Activated CD4-positive, CD25-positive, alpha-beta regulatory T cell (primary cell): Measurements from ENCODE around the gene SLC26A1.

ENCODE experiments used
- DNase-seq, 4 experiments: peaks; one replicate each; lab custom pipeline; 2025; lab: John Stamatoyannopoulos, UW

Gene SLC26A1

DNA sequence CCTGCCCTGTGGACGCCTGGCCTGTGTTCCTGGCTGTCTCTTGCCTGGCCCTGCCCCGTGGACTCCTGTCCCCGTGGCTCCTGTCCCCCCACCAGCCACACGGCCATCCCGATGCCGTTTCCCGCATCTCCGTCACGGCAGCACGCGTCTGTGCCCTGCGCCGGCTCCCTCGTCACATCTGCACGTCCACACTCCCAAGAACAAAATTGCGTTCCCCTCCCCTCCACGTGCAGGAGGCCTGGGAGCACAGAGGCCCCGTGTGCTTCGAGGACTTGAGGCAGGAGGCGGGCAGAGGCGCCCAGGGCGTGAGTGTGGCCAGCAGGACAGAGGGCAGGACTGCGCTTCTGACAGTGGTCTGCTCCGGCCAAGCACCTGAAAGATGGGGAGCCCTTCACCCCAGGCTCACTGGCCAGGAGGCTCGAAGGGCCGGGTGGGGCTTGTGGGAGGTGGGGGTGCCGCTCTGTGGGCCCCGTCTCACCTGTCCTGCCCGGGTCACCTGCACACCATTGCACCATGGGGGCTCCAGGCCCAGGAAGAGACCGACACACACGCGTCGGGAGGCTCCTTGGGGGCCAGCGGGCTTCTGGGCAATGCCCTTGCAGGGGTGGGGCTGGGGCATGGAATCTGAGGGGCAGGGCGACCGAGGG lies 35.5 kb upstream of the SLC26A1 start:
- no peak for DNase-seq

DNA sequence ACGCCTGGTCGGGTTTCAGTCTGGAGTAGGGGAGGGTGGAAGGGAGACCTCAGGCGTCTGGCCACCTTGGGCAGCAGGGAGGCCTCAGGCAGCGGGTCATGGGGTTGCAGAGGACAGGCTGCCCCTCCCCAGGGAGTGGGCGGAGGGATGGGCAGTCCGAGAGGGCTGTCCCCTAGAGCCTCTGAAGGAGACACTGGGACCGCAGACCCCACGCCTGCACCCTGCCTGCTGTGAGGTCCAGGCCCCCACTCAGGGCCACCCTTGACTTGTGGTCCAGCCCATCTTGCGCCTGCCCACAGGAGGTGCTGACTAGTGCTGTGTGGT lies 34.7 kb upstream of the SLC26A1 start:
- no peak for DNase-seq

DNA sequence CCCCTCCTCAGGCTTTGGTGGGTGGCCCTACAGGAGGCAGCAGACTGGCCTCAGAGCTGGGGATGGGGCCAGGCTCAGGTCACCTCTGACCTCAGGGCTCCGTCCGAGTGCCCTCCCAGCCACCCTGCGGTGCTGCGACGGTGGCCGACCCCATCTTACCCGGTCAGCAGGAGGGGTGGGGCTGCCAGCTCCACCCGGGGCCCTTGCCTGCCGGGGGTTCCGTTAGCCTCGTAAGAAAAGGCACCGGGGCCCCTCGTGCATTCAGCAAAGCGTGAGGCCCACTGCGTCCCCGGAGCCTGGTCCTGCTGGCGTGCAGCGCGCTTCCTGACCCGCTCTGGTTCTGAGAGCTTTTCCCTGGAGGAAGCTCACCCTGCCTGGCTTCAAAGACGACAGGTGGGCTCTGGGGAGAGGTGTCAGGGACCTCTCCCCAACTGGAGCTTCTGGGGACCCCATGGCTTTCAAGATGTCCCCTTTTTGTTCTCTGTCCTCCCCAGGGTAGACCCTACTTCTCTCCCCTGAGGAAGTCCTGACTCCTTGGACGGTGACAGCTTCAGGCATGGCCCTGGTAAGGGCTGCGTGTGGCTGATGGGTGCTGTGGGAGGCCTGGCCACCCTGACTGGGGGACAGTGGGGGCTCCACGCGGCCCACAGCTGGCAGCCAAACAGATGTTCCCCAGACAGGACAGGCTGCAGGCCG lies 34.2 kb upstream of the SLC26A1 start:
- no peak for DNase-seq

DNA sequence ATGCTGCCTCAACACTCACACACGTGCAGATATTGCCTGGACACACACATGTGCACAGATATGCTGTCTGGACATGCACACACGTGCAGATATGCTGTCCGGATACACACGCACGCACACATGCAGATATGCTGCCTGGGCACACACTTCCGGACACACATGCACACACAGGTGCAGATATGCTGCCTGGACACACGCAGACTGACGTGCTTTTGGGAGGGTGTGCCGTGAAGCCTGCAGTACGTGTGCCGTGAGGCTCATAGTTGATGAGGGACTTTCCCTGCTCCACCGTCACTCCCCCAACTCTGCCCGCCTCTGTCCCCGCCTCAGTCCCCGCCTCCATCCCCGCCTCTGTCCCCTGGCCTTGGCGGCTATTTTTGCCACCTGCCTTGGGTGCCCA lies 32.9 kb upstream of the SLC26A1 start:
- no peak for DNase-seq

DNA sequence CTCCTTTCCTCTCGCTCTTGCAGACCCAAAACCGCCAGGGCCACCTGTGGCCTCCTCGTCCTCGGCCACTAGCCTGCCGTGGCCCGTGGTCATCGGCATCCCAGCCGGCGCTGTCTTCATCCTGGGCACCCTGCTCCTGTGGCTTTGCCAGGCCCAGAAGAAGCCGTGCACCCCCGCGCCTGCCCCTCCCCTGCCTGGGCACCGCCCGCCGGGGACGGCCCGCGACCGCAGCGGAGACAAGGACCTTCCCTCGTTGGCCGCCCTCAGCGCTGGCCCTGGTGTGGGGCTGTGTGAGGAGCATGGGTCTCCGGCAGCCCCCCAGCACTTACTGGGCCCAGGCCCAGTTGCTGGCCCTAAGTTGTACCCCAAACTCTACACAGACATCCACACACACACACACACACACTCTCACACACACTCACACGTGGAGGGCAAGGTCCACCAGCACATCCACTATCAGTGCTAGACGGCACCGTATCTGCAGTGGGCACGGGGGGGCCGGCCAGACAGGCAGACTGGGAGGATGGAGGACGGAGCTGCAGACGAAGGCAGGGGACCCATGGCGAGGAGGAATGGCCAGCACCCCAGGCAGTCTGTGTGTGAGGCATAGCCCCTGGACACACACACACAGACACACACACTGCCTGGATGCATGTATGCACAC lies 31.8 kb upstream of the SLC26A1 start:
- no peak for DNase-seq

DNA sequence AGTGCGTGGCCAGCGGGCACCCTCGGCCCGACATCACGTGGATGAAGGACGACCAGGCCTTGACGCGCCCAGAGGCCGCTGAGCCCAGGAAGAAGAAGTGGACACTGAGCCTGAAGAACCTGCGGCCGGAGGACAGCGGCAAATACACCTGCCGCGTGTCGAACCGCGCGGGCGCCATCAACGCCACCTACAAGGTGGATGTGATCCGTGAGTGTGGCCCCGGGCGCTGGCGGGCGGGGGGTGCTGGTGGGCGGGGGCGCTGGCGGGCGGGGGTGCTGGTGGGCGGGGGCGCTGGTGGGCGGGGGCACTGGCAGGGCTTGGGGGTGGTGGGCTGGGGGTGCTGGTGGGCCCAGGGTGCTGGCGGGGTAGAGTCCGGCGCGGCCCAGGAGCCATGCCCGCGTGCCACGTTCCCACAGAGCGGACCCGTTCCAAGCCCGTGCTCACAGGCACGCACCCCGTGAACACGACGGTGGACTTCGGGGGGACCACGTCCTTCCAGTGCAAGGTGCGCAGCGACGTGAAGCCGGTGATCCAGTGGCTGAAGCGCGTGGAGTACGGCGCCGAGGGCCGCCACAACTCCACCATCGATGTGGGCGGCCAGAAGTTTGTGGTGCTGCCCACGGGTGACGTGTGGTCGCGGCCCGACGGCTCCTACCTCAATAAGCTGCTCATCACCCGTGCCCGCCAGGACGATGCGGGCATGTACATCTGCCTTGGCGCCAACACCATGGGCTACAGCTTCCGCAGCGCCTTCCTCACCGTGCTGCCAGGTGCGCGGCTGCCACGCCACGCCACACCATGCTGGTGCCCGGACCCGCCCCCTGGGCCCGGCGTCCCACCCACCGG lies 30.9 kb upstream of the SLC26A1 start:
- no peak for DNase-seq

DNA sequence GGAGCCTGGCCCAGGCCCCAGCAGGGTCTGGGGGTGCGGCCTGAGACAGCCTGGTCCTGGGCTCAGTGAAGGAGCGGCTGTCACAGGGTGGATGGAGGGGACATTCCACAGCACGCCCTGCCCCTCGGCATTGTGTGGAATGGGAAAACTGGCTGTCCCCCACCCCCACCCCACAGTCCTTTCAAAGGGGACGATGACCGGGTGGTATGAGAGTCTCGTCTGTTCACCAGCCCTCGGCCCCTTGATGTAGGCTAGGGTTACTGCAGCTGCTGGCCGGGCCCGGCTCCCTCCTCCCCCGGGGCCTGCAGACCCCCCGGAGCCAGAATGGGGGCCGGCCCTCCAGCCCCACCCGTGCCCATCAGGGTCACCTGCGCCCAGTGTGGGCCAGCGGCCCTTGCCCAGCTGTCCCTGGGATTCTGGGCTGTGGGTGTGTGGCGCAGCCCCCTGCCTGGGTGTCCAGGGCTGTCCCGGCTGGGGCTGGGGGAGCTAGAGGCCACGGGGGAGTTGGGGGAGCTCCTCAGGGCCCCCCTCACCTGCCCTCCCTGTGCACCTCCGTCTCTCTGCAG lies 30.0 kb upstream of the SLC26A1 start:
- no peak for DNase-seq

DNA sequence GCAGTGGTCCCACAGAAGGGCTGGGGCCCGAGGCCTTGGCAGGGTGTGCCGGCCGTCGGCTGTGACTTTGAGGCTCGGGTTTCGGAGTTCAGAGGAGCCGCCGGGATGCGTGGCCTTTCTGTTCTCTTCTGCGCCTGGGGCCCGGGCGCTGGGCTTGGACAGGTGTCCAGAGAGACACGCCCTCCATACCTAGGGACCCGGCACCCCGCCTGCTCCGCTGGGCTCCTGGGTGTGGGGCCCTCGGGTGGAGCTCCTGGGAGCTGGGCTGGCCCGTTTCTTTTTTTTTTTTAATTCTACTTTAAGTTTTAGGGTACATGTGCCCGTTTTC lies 29.5 kb upstream of the SLC26A1 start:
- DNase-seq: no peak

DNA sequence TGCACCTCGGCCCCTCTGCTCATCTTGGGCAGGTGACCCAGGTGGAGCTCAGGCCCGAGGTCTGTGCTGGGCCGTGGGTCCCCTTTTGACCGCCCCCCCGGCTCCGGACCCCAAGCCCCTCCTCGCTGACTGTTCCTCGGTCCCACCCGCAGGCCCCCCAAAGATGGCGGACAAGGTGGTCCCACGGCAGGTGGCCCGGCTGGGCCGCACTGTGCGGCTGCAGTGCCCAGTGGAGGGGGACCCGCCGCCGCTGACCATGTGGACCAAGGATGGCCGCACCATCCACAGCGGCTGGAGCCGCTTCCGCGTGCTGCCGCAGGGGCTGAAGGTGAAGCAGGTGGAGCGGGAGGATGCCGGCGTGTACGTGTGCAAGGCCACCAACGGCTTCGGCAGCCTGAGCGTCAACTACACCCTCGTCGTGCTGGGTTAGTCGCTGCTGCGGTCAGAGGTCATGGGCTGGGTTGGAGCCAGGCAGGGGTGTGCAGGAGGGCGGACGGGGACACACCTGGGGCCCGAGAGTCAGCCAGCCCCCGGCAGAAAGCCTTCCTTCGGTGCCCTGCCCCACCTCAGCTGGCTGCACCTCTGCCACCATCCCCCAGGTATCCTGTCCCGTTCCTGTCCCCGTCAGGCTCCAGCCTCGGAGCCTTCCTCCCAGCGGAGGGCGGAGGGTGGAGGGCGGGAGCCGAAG lies 29.0 kb upstream of the SLC26A1 start:
- DNase-seq: no peak

DNA sequence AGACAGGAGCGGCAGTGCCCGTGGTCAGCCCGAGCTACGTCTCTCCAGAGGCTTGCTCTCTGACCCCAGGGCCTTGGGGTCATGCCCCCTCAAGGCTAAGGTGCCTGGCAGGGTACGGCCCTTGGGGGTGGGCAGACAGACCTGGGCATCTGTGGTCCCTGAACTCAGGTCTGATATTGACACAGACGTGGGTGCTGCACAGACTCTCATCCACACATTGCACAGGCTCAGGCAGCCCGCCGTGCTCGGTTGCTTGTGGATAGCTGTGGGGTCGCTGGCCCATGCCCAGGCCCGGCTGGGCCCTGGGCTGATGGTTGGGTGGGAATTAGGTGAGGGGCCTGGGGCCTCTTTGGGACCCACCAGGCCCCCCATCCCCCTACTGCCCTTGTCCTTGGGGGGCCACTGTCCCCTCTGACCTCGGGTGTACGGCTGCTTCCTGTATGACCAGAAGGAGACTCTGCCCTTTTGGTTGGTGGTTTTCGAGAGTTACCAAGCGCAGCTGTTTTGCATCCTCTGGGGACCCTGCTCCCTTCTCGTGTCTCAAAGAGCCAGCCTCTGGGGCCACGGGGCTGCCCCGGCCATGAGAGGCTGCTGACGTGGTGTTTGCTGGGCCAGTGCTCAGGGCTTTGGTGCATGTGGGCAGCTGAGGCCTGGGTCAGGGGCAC lies 28.3 kb upstream of the SLC26A1 start:
- no peak for DNase-seq

DNA sequence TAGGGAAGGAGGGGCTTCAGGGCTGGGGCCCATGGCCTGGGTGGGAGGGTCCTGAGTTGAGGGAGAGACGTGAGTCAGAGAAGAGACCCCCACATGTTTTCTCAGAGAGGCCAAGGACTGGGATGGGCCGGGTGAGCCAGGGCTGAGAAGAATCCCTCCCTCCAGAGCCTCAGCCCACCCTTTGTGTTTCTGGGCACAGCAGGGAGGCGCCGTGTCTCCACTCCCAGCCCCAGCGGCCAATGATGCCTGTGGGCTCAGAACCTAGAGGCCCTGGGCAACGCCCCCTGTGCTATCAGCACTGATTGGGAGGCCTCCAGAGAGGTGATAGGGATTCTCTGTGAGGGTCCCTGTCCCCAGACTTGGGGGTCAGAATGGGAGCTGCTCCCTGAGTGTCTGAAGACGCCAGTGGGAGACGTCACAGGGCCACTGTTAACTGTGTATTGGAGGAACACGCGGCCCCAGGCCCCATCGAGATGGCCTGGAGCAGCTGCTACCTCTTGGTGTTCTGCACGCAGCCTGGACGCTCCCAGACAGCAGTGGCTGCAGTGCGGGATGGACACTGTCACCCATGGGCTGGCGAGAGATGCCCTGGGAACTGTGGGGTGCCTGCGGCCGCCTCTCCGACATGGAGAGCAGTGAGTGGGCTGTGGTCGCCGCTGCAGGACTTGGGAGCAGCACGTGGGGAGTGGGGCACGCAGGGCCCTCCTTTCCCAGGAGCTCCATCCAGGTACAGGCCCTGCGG lies 26.7 kb upstream of the SLC26A1 start:
- no peak for DNase-seq

DNA sequence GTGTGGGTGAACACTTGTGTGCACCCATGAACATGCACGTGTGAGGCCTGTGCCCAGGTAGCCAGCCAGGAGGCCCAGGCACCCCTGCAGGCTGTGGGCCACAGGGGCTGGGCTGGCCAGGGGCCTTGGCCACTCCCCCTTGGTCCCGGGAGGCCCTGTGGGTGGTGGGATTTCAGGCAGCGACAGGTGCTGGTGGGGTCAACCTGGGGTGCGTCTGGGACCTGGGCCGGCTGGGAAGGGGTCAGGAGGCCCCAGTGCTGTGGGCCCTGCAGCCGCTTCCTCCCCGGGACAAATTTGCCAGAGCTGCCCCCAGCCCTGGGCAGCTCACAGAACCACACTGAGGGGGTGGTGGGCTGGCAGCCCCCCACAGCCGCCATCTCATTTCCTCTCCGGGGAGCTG lies 26.1 kb upstream of the SLC26A1 start:
- DNase-seq: no peak

DNA sequence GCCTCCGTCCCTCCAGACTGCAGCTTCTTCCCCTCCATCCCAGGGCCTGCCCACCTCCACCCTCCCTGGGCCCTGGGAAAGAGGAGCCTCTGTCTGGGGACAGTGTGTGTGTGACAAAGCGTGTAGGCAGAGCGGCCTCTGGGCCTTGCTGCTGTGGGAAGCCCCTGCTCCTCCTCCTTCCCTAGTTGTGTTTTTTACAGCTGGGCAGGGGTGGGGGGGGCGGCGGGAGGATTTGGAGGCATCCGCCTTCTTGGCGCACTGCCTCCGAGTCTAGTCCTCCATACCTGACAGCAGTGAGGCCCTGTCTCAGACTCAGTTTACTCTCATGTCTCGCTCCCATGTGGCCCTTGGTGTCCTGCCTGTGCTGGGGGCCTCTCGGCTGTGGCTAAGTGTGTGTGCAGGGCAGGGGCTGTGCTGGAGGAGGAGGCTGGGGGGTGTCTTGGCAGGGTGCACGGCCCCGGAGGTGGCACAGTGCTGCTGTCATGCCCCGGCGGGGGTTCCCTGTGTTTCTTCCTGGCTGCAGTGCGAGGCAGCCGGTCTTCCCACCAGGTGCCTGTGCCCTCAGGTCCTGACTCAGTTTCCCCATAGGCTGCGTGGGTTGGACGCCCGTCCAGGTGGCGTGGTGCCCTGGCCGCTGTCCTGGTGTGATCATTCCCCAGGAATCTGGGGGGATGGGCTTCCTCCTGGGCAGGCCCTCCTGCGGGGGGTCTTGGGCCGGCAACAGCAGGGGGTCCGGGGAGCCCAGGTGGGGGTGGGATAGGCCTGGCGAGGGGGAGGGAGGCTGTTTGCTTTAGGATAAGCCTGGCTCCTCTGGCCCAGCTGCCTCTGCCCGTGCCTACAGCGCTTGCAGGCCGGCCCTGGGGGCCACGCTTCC lies 25.2 kb upstream of the SLC26A1 start:
- DNase-seq: no peak

DNA sequence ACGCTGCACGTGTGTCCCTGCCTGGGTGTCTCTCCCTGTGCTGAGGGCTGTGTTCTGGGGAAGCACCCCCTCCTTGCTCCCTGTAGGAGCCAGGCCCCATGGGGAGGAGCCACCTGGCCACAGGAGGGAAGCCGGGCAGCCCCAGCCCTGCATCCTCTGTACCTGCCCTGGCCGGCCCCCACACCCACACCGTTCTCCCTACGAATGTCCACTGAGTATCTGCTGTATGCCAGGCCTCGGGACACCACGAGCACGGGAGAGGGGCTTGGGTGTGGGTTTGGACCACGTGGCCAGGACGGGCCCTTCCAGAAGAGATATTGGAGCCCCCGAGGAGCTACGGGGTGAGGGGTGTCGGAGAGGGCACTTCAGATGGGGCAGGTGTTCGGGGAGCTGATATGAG lies 24.5 kb upstream of the SLC26A1 start:
- no peak for DNase-seq

DNA sequence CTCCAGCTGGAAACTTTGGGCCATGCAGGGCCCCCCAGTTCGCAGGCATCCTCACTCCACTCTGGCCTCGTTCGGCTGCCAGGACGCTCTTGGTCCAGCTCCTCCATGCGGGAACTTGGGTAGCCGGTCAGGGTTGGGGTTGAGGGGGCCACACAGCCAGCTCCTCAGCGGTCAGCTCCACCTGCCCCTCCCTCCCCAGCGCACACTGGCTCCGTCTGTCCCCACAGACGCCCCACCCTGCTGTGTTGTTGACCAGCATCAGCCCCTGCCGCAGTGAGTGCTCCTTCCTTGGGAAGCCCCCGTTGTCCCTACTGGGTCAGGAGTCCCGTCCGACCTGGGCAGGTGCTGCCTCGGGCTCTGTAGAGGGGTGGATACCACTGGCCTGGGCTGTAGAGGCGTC lies 24.0 kb upstream of the SLC26A1 start:
- no peak for DNase-seq

DNA sequence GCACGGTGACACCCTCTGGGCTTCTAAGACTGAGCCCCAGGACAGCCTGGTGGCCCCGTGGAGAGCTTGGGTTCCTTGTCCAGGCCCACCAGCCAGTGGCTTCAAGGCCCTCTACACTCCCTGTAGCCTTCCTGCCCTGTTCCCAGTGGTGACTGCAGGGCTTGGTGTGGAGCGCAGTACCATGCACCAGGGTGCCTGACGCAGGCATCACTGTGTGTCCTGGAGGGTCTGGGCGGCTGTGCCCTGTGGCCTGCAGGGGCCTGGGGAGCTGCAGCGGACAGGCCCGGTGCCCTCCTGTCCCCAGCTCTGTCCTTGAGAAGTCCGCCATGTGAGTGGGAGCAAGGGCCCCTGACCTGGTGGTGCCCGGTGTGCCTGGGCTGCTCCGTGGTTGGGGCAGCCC lies 22.5 kb upstream of the SLC26A1 start:
- no peak for DNase-seq

DNA sequence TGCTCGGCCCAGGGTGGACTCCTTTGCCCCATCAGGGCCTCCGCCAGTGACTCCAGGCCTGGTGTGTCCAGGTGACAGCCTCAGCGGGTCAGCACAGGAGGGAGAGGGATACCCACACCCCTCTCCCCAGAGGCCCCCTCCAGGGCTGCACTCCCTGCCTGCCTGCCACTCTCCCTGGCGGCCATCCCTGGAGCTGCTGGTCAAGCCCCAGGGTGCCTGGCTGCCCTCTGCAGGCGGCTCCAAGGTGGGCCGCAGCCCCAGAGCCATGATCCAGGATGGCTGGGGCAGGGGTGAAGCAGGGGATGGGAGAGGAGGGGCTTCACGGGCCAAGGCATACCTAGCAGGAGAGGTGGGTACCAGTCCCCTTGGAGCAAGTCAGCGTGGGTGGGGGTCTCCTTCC lies 22.0 kb upstream of the SLC26A1 start:
- DNase-seq: no peak

DNA sequence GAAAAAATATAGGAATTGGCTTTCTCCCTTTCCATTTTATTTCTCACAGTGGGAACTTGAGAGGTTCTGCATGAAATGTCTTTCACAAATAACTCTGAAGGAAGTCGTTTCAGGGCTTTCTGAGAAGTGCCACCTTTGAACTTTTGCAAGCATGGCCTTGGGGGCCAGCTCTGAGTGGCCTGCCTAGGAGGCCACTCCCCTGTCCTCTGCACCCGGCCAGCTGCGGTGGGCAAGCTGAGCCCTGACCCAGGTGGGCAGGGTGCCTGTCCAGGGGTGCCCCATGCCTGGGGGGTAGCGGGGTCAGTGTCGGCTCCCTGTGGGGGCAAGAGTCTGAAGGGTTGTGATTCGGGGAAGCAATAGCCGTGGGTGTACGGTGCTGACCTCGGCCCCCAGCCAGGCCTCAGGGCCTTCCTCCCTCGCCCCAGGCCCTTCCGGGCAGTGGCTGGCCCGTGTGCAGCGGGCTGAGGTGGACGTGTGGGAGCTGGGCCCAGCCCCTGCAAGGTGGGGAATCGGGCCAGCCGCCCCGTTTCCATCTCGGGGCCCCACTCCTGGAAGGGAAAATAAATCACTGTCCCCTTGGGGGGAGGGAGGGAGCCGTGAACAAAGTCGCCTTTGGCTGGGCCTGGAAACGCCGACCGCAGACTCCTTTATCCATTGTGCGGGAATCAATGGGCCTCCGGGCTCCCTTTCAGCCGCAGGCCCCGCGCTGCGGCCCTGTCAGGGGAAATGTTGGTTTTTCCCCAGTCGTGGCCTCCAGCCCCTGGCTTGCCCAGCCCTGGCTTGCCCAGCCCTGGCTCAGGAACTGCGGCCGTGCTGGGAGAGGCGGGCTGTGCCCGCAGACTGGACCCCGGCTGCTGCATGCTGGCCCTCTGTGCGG lies 21.3 kb upstream of the SLC26A1 start:
- no peak for DNase-seq
